BE2C (cell line): ENCODE measurements around the gene TRPC6.

Experiments used
- DNase-seq: peaks from one replicate; pipeline ENCODE4 v3.0.0-alpha.2; 2020
- H3K27me3 ChIP-seq: fragments of 250-450 bp; sonication (Bioruptor Pico); 2 replicates; pipeline ENCODE4 v1.5.1; 2020; ENCODE audit warnings: mild to moderate bottlenecking
- H3K36me3 ChIP-seq: fragments of 250-450 bp; sonication (Bioruptor Pico); 2 replicates; pipeline ENCODE4 v1.5.1; 2020; ENCODE audit warnings: mild to moderate bottlenecking
- H3K4me1 ChIP-seq: fragments of 250-450 bp; sonication (Bioruptor Pico); 2 replicates; pipeline ENCODE4 v1.5.1; 2020
- H3K4me3 ChIP-seq: 2 replicates; pipeline ENCODE4 v1.5.1; 2011; ENCODE audit warnings: low read depth, low read length
- H3K9me3 ChIP-seq: fragments of 250-450 bp; sonication (Bioruptor Pico); 2 replicates; pipeline ENCODE4 v1.5.1; 2020
- CTCF ChIP-seq: IDR thresholded peaks from 2 replicates; pipeline ENCODE4 v1.5.1; 2012; ENCODE audit warnings: mild to moderate bottlenecking, low read depth, low read length

The TRPC6 gene

DNA sequence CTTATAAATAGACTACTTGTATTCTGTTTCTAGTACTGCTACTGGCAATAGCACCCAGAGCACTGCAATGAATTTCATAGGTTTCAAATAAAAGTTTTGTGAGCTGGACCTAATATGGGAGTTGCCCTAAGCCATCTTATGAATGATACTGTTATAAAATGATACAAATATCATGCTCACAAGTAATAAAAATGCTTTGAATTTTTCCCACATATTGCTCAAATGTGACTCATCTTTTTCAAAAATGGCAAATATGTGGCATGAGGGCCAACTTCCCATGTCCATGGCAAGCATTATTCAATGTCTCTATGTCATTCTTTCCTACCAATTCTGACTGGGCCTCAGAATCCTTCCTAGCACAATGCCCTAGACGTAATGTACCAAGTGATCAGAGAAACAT is 137.6 kb downstream of the TRPC6 start:
- Histone ChIP-seq H3K4me3 (no peak overlapping the region), H3K36me3 (no peaks in the 10 kb centered on the region), H3K4me1 (no peaks in the 10 kb centered on the region), H3K9me3 (no peaks in the 10 kb centered on the region), H3K27me3 (no peaks in the 10 kb centered on the region)
- TF ChIP-seq CTCF: no peak
- no peak for DNase-seq

GRCh38 chr11:101445761-101446160 is 138.0 kb downstream of the TRPC6 start:
- no peak for DNase-seq
- no peaks in the 10 kb centered on the region for H3K4me1 ChIP-seq
- H3K36me3 ChIP-seq: no peaks in the 10 kb centered on the region
- H3K4me3 ChIP-seq: no peak overlapping the region
- TF ChIP-seq CTCF: no peak
- no peaks in the 10 kb centered on the region for H3K9me3 ChIP-seq
- no peaks in the 10 kb centered on the region for H3K27me3 ChIP-seq

- Histone ChIP-seq H3K4me3 (no peak overlapping the region), H3K27me3 (no peaks in the 10 kb centered on the region), H3K4me1 (no peaks in the 10 kb centered on the region), H3K9me3 (no peaks in the 10 kb centered on the region), H3K36me3 (no peaks in the 10 kb centered on the region)
- no peak for TF ChIP-seq CTCF
- no peak for DNase-seq
Observed at GRCh38 chr11:101444851-101445250, 139.0 kb downstream of the TRPC6 start.

- Histone ChIP-seq H3K4me1 (no peaks in the 10 kb centered on the region), H3K27me3 (no peaks in the 10 kb centered on the region), H3K4me3 (no peak overlapping the region), H3K9me3 (no peaks in the 10 kb centered on the region), H3K36me3 (no peaks in the 10 kb centered on the region)
- no peak for DNase-seq
- TF ChIP-seq CTCF: no peak
Observed at GRCh38 chr11:101444164-101444563, 139.6 kb downstream of the TRPC6 start.

GRCh38 chr11:101442936-101443521 is 140.8 kb downstream of the TRPC6 start:
- no peak for DNase-seq
- TF ChIP-seq CTCF: no peak

DNA sequence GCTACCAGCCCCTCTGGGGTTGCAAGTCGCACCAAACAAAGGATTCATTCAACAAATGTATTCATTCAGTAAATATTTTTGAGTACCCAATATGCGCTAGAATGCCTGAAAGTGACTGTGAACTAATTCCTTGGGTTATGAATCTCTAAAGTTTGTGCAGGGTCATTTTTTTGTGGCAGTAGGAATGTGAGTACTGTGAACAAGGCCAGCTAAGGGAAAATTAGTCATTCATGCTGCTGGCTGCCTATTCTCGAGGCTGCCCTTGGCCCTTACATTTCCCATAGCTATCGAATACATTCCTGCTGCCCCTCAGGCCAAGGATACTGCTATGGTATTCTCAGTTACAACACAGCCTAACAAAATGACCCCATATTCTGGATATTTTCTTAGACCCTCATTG is 141.6 kb downstream of the TRPC6 start:
- Histone ChIP-seq H3K27me3 (no peaks in the 10 kb centered on the region), H3K36me3 (no peaks in the 10 kb centered on the region), H3K9me3 (no peaks in the 10 kb centered on the region), H3K4me1 (no peaks in the 10 kb centered on the region), H3K4me3 (no peak overlapping the region)
- no peak for DNase-seq
- no peak for TF ChIP-seq CTCF

More at GRCh38 chr11:101442936-101443521, 140.8 kb downstream of the TRPC6 start:
- Histone ChIP-seq H3K4me3 (no peak overlapping the region), H3K9me3 (no peaks in the 10 kb centered on the region), H3K4me1 (no peaks in the 10 kb centered on the region), H3K36me3 (no peaks in the 10 kb centered on the region), H3K27me3 (no peaks in the 10 kb centered on the region)
